Osteoblast (primary cell): ENCODE results near the gene HINT3. TPM values are rescaled to one million over a fixed set of nuclear protein-coding genes. Genes with fewer than 3 reads are reported as not detected.

Experiments used
- DNase-seq: peaks from one replicate; pipeline ENCODE4 v3.0.0; 2011; ENCODE audit warnings: low spot score, mixed read lengths; ENCODE audit not compliant: insufficient read length; ENCODE audit errors: missing footprints
- H2AFZ ChIP-seq: 2 replicates; pipeline ENCODE4 v1.6.0; 2011; ENCODE audit warnings: mild to moderate bottlenecking, low read length
- H3K27ac ChIP-seq: 2 replicates; pipeline ENCODE4 v1.5.1; 2011; ENCODE audit warnings: mild to moderate bottlenecking, low read depth, low read length, moderate library complexity
- H3K27me3 ChIP-seq: 2 replicates; pipeline ENCODE4 v1.6.0; 2012; ENCODE audit warnings: mild to moderate bottlenecking, control low read depth, inconsistent platforms, low read length, moderate library complexity; ENCODE audit not compliant: insufficient read depth
- H3K36me3 ChIP-seq: 2 replicates; pipeline ENCODE4 v1.5.1; 2011; ENCODE audit warnings: mild to moderate bottlenecking, low read length, control low read depth, moderate library complexity; ENCODE audit not compliant: insufficient read depth
- H3K4me1 ChIP-seq: 2 replicates; pipeline ENCODE4 v1.5.1; 2011; ENCODE audit warnings: mild to moderate bottlenecking, low read length, control low read depth, moderate library complexity; ENCODE audit not compliant: insufficient read depth
- H3K4me2 ChIP-seq: 2 replicates; pipeline ENCODE4 v1.6.0; 2011; ENCODE audit warnings: mild to moderate bottlenecking, low read length; ENCODE audit not compliant: insufficient read depth
- H3K4me3 ChIP-seq: fragments of 200-600 bp; sonication (generic); 3 replicates; pipeline ENCODE4 v1.5.1; 2012; ENCODE audit warnings: mild to moderate bottlenecking, low read length, inconsistent platforms; ENCODE audit not compliant: insufficient read depth
- H3K79me2 ChIP-seq: 2 replicates; pipeline ENCODE4 v1.6.0; 2012; ENCODE audit warnings: mild to moderate bottlenecking, low read length, control low read depth, inconsistent platforms; ENCODE audit not compliant: insufficient read depth
- H3K9me3 ChIP-seq: 2 replicates; pipeline ENCODE4 v1.5.1; 2011; ENCODE audit warnings: low read depth, low read length, control low read depth
- H4K20me1 ChIP-seq: 2 replicates; pipeline ENCODE4 v1.6.0; 2012; ENCODE audit warnings: mild to moderate bottlenecking, low read length, control low read depth; ENCODE audit not compliant: insufficient read depth
- CTCF ChIP-seq: IDR thresholded peaks from 2 replicates; pipeline ENCODE4 v1.5.1; 2011; ENCODE audit warnings: mild to moderate bottlenecking, low read depth, low read length, moderate library complexity; ENCODE audit errors: extremely low read depth
- total RNA-seq: library from RNA; depleted of rRNA; stranded (reverse); fragments of >200 nt; gene quantifications from 2 replicates; pipeline ENCODE4 v1.2.3, GENCODE V29; 2012

The HINT3 gene
- total RNA-seq, 1 donor = 30.4 TPM

GRCh38 chr6:125922322-125922860 lies 34.2 kb upstream of the HINT3 start:
- Histone ChIP-seq H4K20me1 (no peaks in the 10 kb centered on the region), H3K9me3 (no peaks in the 10 kb centered on the region), H3K79me2 (no peaks in the 10 kb centered on the region), H3K27ac (no peak overlapping the region), H2AFZ (no peak overlapping the region), H3K36me3 (peaks cover 45% of the 10 kb centered on the region), H3K27me3 (no peaks in the 10 kb centered on the region), H3K4me3 (no peak overlapping the region), H3K4me1 (peaks cover 14% of the 10 kb centered on the region), H3K4me2 (no peak overlapping the region)
- no peak for TF ChIP-seq CTCF
- no peak for DNase-seq

- H3K4me1 ChIP-seq = peaks cover 12% of the 10 kb centered on the region
- H4K20me1 ChIP-seq = no peaks in the 10 kb centered on the region
- no peaks in the 10 kb centered on the region for H3K79me2 ChIP-seq
These were observed 33.1 kb upstream of the HINT3 start for GRCh38 chr6:125923366-125923877.

GRCh38 chr6:125924169-125924568 lies 32.4 kb upstream of the HINT3 start:
- H3K9me3 ChIP-seq = no peaks in the 10 kb centered on the region
- H3K4me2 ChIP-seq = no peak overlapping the region
- no peak overlapping the region for H3K27ac ChIP-seq
- H3K4me1 ChIP-seq = peaks cover 6% of the 10 kb centered on the region
- H3K79me2 ChIP-seq = no peaks in the 10 kb centered on the region
- H3K4me3 ChIP-seq = no peak overlapping the region
- no peak overlapping the region for H2AFZ ChIP-seq
- H3K27me3 ChIP-seq = no peaks in the 10 kb centered on the region
- no peaks in the 10 kb centered on the region for H4K20me1 ChIP-seq
- TF ChIP-seq CTCF = no peak
- peaks cover 51% of the 10 kb centered on the region for H3K36me3 ChIP-seq
- no peak for DNase-seq

More at GRCh38 chr6:125923366-125923877, 33.1 kb upstream of the HINT3 start:
- TF ChIP-seq CTCF = no peak
- H3K27me3 ChIP-seq = no peaks in the 10 kb centered on the region
- no peak overlapping the region for H3K4me3 ChIP-seq
- no peak overlapping the region for H2AFZ ChIP-seq
- H3K4me2 ChIP-seq = no peak overlapping the region
- H3K27ac ChIP-seq = no peak overlapping the region
- no peaks in the 10 kb centered on the region for H3K9me3 ChIP-seq
- peaks cover 51% of the 10 kb centered on the region for H3K36me3 ChIP-seq
- DNase-seq = no peak

GRCh38 chr6:125924697-125925358 lies 31.7 kb upstream of the HINT3 start:
- no peaks in the 10 kb centered on the region for H4K20me1 ChIP-seq
- no peaks in the 10 kb centered on the region for H3K4me1 ChIP-seq
- H2AFZ ChIP-seq = no peak overlapping the region
- H3K9me3 ChIP-seq = no peaks in the 10 kb centered on the region
- peaks cover 51% of the 10 kb centered on the region for H3K36me3 ChIP-seq
- no peak for DNase-seq
- no peak overlapping the region for H3K4me3 ChIP-seq
- no peak overlapping the region for H3K27ac ChIP-seq
- no peaks in the 10 kb centered on the region for H3K27me3 ChIP-seq
- no peak for TF ChIP-seq CTCF
- no peak overlapping the region for H3K4me2 ChIP-seq
- H3K79me2 ChIP-seq = no peaks in the 10 kb centered on the region
